HG02970 (cell line): ENCODE measurements around the gene STPG1.
A peak's percentile ranks its signal among the peaks of the same experiment; 100 is the strongest.

ENCODE experiments used
- ATAC-seq: cut with Tn5 transposase; IDR thresholded peaks from one replicate; pipeline ENCODE4 v1.9.1; 2021; ENCODE audit warnings: mild to moderate bottlenecking, moderate library complexity, moderate number of reproducible peaks; ENCODE audit not compliant: unreplicated experiment, low FRiP score

The STPG1 gene

DNA sequence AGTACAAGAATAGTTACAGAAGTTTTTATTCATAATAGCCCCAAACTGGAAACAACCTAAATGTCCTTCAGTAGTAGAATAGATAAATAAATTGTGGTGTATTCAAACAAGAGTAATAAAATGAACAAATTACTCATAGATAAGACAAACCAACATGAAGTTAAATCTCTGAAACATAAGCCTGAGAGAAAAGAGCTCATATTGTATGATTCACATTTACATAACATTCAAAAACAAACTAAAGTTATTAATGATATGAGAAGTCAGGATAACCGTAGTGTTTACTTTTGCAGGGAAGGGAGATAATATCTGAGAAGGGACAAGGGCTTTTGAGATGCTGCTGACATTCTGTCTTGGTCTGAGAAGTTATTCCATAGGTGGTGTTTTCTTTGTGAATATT is 13.5 kb downstream of the STPG1 start:
- no peak for ATAC-seq

DNA sequence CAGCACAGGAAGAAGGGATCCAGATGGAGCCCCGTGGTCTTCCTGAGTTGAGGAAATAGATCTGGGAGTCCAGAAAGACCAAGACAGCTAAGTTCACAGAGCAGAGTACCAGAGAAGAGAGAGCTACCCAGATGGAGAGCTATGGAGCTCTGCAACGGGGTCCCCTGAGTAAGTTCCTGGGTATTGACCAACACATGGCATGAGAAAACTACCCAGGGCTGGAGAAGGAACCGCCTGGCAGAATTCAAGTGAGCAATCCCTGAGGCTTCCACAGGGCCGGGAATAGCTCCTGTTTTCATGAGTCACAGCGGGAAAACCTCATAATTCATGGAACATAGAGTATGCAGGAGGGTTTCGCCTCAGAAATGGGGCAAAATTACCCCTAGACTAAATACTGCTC is 19.7 kb downstream of the STPG1 start:
- no peak for ATAC-seq

DNA sequence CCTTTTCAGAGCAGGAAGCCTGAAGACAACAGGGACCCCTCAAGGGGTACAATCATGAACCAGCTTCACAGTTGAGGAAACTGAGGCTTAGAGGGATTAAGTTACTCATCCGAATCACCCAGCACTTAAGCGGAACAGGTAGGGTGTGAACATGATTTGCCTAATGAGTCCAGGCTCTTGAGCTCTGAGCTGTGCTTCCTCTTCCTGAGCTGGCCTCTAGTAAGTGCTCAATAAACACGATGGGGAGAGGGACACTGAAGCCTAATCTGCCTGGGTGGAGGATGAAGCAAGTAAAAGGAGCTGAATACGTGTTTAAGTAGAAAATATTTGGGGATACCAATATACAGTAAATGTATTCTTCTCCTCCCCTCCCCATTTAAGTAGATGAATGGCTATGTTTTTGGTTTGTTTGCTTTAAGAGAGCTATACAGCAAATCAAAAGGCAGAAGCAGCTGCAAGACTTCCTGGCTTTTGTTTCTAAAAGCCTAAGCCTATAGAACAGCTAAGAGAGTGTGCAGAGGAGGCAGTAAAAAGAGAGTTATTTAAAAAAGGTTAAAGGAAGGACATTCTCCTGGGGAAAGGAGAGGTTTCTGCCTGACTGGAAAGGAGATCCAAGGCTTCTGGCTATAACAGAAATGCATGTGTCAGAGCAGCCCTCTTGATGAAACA is 20.5 kb downstream of the STPG1 start:
- no peak for ATAC-seq

DNA sequence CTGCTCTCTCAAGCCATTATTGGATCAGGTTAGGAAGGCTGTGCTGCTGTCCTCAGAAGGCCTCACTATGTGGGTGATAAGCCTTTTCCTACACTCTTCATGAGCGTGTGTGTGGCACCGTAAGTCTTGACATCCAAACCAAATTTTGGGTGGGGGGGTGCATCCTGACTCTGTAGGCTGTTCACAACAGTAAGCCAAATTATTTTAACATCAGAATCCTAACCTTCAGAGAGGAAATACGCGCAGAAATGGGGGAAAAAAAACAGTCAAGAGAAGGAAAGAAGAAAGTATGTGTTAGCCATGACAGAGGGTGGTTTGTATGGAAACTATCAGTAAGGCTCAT is 21.0 kb downstream of the STPG1 start:
- ATAC-seq = no peak

DNA sequence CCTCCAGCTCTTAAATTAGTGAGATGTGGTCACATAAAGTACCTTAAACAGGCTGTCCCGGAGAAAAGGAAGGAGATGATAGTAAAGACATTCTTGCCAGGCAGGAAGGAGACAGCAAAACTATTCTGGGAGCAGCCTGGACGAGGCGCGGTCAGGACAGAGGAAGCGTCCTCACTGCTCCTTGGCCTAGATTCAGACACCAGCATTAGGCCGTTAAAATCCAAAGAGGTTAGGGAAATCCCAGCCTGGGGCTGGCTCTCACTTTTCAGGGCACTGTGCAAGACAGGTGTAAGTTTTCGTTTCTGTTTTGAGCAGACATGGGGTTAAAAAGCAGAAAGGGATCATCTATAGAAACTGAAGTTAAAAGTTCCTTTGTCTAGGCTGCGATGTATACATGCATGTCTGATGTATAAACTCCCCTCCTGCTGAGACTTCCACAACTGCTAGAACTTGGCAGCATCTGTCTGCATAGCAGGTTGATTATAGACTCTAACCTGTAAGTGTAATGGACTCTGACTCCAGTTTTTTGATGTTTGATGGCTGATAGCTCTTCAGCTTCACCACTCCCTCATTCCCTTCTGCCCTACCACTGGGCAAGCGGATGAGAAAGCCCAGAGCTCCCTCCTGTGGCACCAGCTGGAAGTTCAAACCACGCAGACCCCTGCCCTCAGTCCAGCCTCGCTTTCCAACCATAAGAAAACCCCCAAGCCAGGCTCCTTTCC is 21.5 kb downstream of the STPG1 start:
- peak; percentile 74 for ATAC-seq

DNA sequence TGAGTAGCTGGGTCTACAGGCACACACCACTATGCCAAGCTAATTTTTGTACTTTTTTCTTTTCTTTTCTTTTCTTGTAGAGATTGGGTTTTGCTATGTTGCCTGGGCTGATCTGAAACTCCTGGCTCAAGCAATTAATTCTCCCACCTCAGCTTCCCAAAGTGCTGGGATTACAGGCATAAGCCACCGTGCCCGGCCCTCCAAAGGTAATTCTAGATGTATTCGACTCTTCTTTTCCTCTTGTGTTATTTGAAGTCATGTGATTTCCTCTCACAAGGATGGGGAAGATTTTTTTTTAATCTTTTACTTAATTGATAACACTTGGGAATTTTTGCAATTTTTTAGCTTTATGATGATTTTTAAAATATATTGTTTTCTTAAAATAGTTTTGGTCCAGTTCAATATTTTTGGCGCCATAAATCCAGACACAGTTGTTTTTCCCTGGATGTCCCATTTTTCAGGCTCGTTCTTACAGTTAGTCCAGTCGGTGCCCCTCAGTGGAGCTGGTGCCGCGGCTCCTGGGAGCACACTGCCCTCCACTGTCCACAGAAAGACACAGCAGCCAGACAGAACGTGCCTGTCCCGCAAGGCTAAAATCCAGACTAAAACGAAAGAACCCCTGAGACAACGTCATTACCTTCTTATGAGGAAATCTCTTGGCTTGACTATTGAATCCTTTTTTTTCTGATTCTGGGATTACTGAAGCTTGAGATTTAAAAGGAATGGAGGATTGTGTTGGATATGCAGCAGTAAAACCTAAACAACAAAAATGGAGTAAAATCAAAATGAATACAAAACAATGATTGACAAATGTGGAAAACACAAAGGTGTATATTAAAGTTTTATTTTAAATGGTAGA is 22.4 kb downstream of the STPG1 start:
- ATAC-seq = no peak

DNA sequence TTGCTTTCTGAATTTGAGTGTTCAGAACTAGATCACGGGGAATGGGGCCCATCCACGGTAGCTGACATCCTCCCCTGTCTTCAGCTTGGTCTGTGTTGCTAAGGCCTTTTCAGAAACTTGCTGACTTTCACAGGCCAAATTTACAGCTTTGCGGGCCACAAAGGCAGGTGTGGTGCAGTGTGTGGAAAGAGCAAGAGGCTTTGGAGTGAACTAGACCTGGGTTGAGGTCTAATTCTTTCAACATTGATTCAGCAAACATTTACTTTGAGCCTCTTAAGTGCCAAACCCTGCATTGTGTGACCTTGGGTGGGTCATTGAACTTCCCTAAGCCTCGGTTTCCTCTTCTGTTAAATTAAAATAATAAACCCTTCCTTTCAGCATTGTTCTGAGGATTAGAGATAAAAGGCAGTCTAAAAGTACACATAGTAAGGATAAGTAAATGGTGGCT is 24.3 kb downstream of the STPG1 start:
- no peak for ATAC-seq

DNA sequence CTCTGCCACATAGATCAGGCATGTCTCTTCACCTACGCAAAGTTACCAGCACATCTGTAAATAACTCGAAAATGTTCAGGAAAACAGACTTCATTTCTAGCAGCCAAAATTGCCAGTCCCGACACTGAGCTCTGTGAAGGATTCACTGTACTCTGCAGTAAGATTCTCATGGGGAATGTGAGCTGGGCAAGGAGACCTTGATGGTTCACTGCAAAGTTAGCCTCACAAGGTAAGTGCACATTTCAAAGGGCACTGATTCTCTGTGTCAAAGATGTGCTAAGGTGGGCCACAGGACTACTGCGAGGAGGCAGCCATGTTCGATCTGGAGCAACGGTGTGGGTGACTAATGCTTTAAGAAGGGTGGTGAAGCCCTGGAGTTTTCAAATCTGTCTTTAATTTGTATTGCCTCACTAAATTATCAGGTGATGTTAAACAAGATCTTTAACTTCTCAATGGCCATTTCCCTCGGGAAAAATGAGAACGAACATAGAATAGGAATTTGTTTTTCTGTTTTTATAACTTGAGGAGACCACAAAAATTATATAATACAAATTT is 25.2 kb downstream of the STPG1 start:
- no peak for ATAC-seq

DNA sequence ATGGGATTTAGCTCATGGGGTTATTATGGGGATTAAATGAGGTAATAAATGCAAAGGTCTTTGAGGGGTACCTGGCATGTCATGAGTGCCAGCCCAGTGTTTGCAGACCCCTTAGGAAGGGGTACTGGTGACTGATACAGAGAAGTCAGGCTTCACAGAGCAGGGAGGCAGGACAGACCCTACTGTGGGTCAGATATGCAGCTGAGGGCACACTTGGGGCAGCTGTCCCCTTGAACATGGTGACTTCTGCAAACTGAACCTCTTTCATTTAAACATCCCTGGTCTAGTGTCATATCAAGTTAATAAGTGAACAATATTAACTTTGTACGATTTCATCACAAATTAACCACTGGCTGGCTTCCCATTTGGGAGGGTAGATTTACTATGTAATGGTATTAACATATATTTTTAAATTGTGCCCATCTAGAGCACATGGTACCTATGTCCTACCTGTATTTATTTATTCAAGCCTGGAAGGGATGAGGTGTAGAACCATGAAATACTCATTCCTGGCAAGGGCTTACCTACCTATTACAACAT is 25.9 kb downstream of the STPG1 start:
- no peak for ATAC-seq

DNA sequence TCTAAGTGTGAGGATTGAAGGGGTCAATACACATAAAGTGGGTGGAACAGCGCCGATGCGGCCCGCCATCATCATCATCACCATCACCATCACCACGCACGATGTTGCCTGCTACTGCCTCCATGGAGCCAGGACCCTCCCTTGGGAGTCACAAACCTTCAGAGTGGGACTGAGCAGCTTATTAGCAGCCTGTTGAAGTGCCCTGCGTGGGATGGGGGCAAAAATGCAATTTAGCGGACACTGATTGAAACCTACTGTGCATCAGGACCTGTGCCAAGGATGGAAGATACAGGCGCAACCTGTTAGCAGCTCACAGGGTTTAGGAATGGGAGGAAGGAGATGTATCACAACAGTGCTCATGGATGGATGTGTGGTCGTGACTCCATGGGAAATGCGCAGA is 26.7 kb downstream of the STPG1 start:
- no peak for ATAC-seq

DNA sequence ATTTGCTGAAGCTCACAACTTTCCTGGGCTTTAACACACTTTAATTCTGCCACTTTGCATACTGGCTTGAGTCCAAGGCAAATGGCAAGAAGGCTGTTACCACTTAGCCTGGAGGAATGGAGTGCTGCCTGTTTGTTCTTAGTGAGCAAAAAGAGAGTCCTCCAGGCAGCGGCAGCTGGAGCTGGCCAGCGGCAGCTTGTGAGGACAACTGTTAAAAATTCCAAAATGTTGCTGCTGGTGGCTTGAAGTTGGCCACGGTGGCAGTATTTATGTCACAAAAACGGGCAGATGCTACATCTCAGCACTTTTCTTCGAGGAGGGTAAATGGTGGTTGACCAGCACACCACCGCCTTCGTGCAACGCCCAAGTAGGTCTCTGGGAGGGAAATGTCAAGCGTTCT is 27.3 kb downstream of the STPG1 start:
- ATAC-seq = no peak

DNA sequence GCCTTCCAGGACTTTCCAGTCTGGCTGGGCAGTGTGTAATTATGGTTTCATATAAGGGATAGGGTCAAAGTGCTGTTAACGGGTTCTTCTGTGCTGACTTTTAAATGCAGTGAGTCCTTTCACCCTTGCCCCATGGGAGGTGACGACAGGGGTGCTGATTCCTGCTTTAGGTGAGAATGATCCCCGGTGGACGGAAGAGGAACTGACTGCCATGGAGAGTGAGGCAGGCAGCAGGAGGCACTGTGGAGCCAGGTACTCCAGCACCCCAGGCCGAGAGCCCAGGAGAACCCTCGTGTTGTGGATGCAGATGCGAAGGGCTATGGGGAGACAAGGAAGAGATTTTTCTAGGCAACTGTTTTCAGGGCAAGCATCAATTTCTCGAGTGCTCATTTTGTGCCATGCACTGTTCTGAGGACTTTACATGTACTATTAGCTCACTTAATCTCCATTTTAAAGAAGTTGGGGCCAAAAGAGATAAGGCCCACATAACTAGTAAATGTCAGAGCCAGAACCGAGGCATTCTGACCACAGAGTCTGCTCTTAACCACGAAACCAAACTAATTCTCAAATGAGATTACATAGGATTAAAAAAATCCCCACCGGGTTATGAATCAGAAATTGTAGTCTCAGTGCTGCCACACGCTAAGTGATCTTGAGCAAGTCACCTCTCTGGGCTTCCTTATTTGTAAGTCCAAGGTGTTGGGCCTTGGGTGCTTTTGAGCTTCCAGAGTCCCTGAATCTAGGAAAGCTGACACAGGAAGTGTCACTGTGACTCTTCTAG is 28.2 kb downstream of the STPG1 start:
- ATAC-seq = no peak

DNA sequence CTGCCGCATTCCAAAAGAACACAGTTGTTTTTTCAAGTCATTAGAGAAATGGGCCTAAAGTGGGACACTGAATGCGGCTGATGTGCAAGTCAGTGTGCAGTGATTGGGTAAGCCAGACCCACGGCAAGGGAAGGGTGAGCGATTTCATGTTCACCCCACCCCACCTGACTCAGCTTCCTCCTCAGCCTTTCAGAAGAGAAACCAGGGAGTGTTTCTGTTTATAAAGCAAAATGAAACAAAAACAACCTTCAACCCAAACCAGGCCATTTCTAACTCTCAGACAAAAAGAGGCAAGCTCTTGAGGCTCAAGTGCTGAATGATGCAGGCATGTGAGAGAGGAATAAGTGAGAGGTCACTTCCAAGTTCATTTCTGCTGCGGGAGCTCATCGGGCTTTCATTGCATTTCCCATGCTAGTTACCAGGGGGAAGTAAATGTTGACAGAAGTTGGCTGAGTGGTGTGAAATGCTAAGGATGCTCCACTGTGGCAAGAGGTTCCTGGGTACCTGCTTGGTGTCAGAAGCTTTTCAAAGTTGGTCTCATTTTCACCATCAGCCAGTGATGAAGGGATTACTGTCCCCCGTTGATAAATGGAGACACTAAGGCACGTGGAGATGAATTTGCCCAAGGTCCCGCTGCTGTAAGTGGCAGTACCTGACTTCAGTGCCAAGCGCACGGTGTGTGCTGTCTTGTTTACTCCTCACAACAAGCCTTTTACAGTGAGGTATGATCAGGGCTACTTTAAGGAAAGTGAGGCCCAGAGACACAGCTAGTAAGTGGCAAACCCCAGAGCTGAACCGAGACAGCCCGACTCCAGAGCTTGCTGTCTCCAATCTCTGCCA is 29.1 kb downstream of the STPG1 start:
- no peak for ATAC-seq

DNA sequence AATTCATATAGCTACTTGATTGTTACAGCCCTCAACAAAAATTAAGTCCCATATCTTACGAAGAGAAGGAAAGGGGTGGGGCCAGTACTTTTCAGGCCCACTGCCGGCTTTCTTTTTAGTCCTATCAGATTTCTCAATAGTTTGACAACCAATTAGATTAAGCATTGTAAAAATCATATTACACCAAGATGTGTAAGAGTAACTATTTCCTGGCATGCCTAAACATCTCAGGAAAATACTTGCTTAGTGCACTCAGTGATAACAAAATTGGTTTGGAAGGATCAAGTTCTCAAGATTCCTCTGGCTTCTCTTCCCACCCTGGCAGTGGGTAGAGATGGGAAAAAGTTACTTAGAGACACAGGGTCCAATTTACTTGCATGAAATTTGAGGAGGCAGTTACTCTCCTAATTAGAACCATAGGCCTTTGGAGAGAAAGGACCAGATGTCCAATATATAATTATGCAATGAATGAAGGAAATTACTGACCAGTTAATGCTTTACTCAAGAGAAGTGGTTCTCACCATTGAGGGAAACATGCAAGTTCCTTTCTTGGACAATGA is 30.1 kb downstream of the STPG1 start:
- ATAC-seq = no peak

DNA sequence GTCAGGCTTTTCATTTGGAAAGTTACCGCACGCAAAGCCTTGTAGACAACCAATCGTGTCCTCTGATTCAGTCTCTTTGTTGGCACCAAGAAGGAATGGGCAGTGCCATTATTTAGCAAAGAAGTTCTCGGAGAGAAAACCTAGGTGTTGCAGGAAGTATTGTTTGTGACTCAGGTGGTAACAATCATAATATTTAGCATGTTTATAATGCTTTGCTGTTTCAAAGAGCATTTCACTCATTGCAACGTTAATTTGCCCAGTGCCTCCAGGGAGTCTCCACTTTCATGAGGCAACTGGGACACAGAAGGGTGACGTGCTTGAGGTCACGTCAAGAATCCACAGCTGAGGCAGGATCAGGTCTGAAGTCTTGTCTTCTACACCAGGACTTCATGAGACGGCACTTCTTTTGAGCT is 31.4 kb downstream of the STPG1 start:
- ATAC-seq = no peak

DNA sequence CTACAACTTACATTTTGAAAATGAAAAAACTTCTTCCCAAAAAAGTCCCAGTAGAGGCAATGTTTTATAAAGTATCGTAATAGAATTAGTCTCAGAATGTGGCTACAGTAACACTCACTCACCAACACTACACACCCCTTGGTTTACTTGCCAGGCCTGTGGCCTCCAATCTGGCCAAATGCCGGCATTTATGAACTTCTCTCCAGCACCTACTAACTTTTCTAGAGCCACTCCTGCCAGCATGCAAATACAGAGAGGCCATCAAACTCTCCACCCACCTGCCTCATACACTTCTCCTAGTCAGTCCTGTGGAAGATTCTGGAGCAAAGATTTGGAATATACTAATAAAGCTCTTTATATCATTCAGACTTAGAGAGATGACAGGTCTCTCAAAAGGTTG is 32.3 kb downstream of the STPG1 start:
- ATAC-seq = no peak

DNA sequence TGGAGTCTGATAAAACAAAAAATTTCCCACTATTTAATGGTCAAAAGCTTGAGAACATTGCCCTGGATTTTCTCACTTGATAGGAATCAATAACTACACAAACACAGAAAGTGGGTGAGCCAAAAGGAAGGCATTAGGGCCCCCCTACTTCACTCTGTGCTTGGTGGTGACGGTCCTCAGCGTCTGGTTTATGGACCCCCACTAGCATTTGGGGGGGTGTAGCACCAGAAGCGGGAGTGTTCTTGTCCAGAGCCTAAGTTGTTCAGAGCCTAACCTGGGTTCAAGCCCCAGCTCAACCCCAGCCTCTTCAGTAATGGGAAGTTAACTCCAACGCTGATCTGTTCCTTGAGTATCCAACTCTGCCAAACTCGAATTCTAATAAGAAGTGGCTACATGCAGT is 33.1 kb downstream of the STPG1 start:
- ATAC-seq = no peak

DNA sequence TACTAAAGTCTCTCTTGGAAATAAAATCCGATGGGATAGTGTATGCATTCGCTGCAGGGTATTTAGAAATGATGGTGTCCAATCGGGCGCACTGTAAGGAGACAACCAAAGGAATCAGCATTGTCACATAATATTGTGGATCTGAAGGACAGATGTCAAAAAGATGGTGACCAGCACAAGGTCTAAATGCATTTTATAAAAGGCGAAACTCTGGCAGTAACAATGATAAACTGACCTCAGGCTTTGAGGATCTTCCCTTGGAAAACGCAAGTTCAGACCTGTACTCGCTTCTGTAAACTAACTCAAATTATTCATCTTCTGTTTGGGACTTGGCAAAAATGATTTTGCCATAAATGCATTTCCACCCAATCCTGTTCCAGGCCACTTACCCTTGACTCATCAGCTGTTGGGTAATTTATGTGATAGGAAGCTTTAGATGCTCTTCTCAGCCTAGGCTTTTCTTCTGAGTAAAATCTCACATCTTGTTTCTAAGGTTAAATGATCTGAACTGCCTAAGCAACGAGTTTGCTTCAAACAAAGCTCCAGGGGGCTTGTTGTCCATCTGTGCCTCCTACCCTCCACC is 33.8 kb downstream of the STPG1 start:
- ATAC-seq = no peak
